Suprapubic skin (tissue), 3 donors: Measurements from ENCODE around the gene GET4.

Experiments
- POLR2A ChIP-seq, 2 donors: fragments of 450-650 bp; IDR thresholded peaks; one replicate each; pipeline ENCODE4 v1.6.1; 2017; ENCODE audit warnings: antibody characterized with exemption in 2 of 2, mild to moderate bottlenecking in 2 of 2, moderate library complexity in 2 of 2
- TF ChIP-seq, protein P1 (sequence below), 2 donors: fragments of 200-600 bp in 1 of 2; fragments of 450-650 bp in 1 of 2; sonication (generic) in 1 of 2; IDR thresholded peaks; one replicate each; pipeline ENCODE4 v1.5.1; 2016 to 2019; ENCODE audit warnings: antibody characterized with exemption in 2 of 2, mild to moderate bottlenecking in 1 of 2, moderate library complexity in 1 of 2

DNA sequence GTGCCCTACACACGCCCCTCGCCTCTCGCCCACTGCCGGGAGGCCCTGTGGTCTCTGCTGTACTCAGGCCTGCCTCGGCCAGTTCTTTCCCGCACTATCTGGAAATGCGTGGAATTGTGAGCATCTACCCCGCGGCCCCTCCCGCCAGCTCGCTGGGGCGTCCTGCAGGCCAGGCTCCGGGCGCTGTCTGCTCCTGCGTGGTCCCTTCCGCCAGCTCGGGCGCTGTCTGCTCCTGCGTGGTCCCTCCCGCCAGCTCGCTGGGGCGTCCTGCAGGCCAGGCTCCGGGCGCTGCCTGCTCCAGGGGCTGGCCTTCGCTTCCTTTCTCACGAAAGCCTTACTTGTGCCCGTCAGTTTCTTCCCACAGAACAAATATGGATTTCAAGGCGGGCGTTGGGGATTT, 14.9 kb downstream of the GET4 start:
- TF ChIP-seq POLR2A (IDR thresholded peaks at IDR 0.05), result no peak
- TF ChIP-seq, protein P1, sequence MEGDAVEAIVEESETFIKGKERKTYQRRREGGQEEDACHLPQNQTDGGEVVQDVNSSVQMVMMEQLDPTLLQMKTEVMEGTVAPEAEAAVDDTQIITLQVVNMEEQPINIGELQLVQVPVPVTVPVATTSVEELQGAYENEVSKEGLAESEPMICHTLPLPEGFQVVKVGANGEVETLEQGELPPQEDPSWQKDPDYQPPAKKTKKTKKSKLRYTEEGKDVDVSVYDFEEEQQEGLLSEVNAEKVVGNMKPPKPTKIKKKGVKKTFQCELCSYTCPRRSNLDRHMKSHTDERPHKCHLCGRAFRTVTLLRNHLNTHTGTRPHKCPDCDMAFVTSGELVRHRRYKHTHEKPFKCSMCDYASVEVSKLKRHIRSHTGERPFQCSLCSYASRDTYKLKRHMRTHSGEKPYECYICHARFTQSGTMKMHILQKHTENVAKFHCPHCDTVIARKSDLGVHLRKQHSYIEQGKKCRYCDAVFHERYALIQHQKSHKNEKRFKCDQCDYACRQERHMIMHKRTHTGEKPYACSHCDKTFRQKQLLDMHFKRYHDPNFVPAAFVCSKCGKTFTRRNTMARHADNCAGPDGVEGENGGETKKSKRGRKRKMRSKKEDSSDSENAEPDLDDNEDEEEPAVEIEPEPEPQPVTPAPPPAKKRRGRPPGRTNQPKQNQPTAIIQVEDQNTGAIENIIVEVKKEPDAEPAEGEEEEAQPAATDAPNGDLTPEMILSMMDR (IDR thresholded peaks at IDR 0.05), result no peak
